ENCODE measurements around the gene INTS3. TPM values are rescaled to one million over a fixed set of nuclear protein-coding genes. Genes with fewer than 3 reads are reported as not detected.

Gene INTS3
- total RNA-seq, 6 donors from 2014 or later = 58.2 to 159 (median 63.1) TPM

GRCh38 chr1:153794624-153795329 lies 66.9 kb downstream of the INTS3 start:
- Histone ChIP-seq H3K9me3 (no peaks in the 10 kb centered on the region), H3K4me1 (peaks cover 12 to 23% (median 18%) of the 10 kb centered on the region in 4 donors), H3K36me3 (peaks cover 0 to 7% (median 0%) of the 10 kb centered on the region in 4 donors), H3K4me3 (no peak overlapping the region), H3K27ac (no peak overlapping the region), H3K27me3 (no peaks in the 10 kb centered on the region)
- TF ChIP-seq CTCF (IDR thresholded peaks at IDR 0.05) (no peak), EP300 (IDR thresholded peaks at IDR 0.05) (no peak), POLR2AphosphoS5 (IDR thresholded peaks at IDR 0.05) (no peak), POLR2A (IDR thresholded peaks at IDR 0.05) (no peak)
- 56% methylated on average over 4 of the region's 14 CpGs; no CpG with 5 or more reads in 1 of the 2 donors for WGBS, 2 donors
- DNase-seq = peak in 1 of 2 donors; percentile 70
- no peak for ATAC-seq (ENCODE audit: low FRiP score in 2 of 2)

GRCh38 chr1:153795330-153795837 lies 67.5 kb downstream of the INTS3 start:
- H3K36me3 ChIP-seq = peaks cover 0 to 9% (median 0%) of the 10 kb centered on the region in 4 donors
- H3K27me3 ChIP-seq = no peaks in the 10 kb centered on the region
- H3K4me1 ChIP-seq = peaks cover 6 to 17% (median 12%) of the 10 kb centered on the region in 4 donors
- DNase-seq = peak in 1 of 2 donors; percentile 76
- no peak for ATAC-seq (ENCODE audit: low FRiP score in 2 of 2)
- WGBS, 2 donors = 84% methylated on average over 6 to 16 of the region's 18 CpGs
- TF ChIP-seq POLR2A (IDR thresholded peaks at IDR 0.05) (no peak), EP300 (IDR thresholded peaks at IDR 0.05) (no peak), POLR2AphosphoS5 (IDR thresholded peaks at IDR 0.05) (no peak)
- H3K4me3 ChIP-seq = no peak overlapping the region
- no peak overlapping the region for H3K27ac ChIP-seq
- H3K9me3 ChIP-seq = no peaks in the 10 kb centered on the region

GRCh38 chr1:153795934-153796785 lies 68.3 kb downstream of the INTS3 start:
- ATAC-seq (ENCODE audit: low FRiP score in 2 of 2) (no peak), DNase-seq (no peak)
- TF ChIP-seq POLR2AphosphoS5 (IDR thresholded peaks at IDR 0.05) = no peak
- TF ChIP-seq POLR2A (IDR thresholded peaks at IDR 0.05) = no peak
- TF ChIP-seq EP300 (IDR thresholded peaks at IDR 0.05) = no peak
- no peak for TF ChIP-seq CTCF (IDR thresholded peaks at IDR 0.05)
- Histone ChIP-seq H3K9me3 (no peaks in the 10 kb centered on the region), H3K27ac (no peak overlapping the region), H3K4me3 (no peak overlapping the region), H3K27me3 (no peaks in the 10 kb centered on the region), H3K4me1 (peaks cover 4 to 12% (median 8%) of the 10 kb centered on the region in 4 donors), H3K36me3 (peaks cover 0 to 9% (median 0%) of the 10 kb centered on the region in 4 donors)
- 73 to 93% methylated on average over 1 to 9 of the region's 9 CpGs for WGBS, 2 donors

GRCh38 chr1:153796786-153797659 lies 69.2 kb downstream of the INTS3 start:
- TF ChIP-seq CTCF (IDR thresholded peaks at IDR 0.05) = peak; percentile 84 to 93 (median 88)
- TF ChIP-seq EP300 (IDR thresholded peaks at IDR 0.05) = no peak
- Histone ChIP-seq H3K27me3 (no peaks in the 10 kb centered on the region), H3K27ac (no peak overlapping the region), H3K36me3 (peaks cover 0 to 14% (median 0%) of the 10 kb centered on the region in 4 donors), H3K4me3 (no peak overlapping the region), H3K9me3 (no peaks in the 10 kb centered on the region), H3K4me1 (peaks cover 2 to 5% (median 4%) of the 10 kb centered on the region in 4 donors)
- WGBS, 2 donors = 59 to 65% methylated on average over 26 of the region's 26 CpGs
- ATAC-seq (ENCODE audit: low FRiP score in 2 of 2) = peak; percentile 71 to 73
- peak in 1 of 2 donors; percentile 87 for DNase-seq

All from upper lobe of left lung (tissue), 6 donors.